Measurements from ENCODE around the gene GIT2. TPM values are rescaled to one million over a fixed set of nuclear protein-coding genes. Genes with fewer than 3 reads are reported as not detected.

GIT2 gene
- total and polyA plus RNA-seq, 2 of the 13 experiments (the other 11 are each of a cell fraction or from before 2014, with no cell fraction given), result 18.4 to 19.8 TPM

GRCh38 chr12:109934026-109934425, 62.1 kb downstream of the GIT2 start (continued):
- no peak for TF ChIP-seq KIAA2018 (CRISPR knock-in tag; IDR thresholded peaks at IDR 0.05; ENCODE audit: borderline replicate concordance)
- TF ChIP-seq ZBTB40 (IDR thresholded peaks at IDR 0.05), result no peak
- no peak for TF ChIP-seq ZBTB40 (CRISPR knock-in tag; IDR thresholded peaks at IDR 0.05)
- no peak for TF ChIP-seq ZNF326 (CRISPR knock-in tag; IDR thresholded peaks at IDR 0.05; ENCODE audit: borderline replicate concordance)
- TF ChIP-seq BCL6 (CRISPR knock-in tag; IDR thresholded peaks at IDR 0.05), result no peak
- no peak for TF ChIP-seq ZHX1 (CRISPR knock-in tag; IDR thresholded peaks at IDR 0.05; ENCODE audit: low read depth)
- TF ChIP-seq PATZ1 (CRISPR knock-in tag; IDR thresholded peaks at IDR 0.05), result no peak

Measured in HepG2 (cell line).